IMR-90 (cell line): Measurements from ENCODE around the gene TLNRD1. TPM values are rescaled to one million over a fixed set of nuclear protein-coding genes. Genes with fewer than 3 reads are reported as not detected.

Experiments used
- ATAC-seq: fragments of 200-7000 bp; cut with Tn5 transposase; 2 replicates; pipeline ENCODE4 v1.9.1; 2020; ENCODE audit warnings: low read depth, mild to moderate bottlenecking, moderate library complexity
- BruUV-seq: library from RNA; stranded (reverse); fragments of 400-500 nt; replicated peaks from 2 replicates; lab custom pipeline; 2021; lab: Mats Ljungman, UMichigan
- CTCF ChIA-PET: fragments of 300-600 bp; formaldehyde crosslinking; extraction: SDS; loops from one replicate; lab custom pipeline; 2021; ENCODE audit warnings: antibody characterized with exemption; lab: Yijun Ruan, JAX
- POLR2A ChIA-PET: fragments of 300-600 bp; sonication (Branson Sonifier 250); formaldehyde crosslinking; loops from one replicate; lab custom pipeline; 2022; ENCODE audit warnings: antibody characterized with exemption; ENCODE audit not compliant: unreplicated experiment; lab: Charles Lee
- DNase-seq: peaks from one replicate; pipeline ENCODE4 v3.0.0; 2013
- H2AFZ ChIP-seq: replicated peaks from 2 replicates; pipeline ENCODE3; 2013; ENCODE audit warnings: low read length, mild to moderate bottlenecking; ENCODE audit not compliant: poor library complexity
- H2AK5ac ChIP-seq: 2 replicates; pipeline ENCODE4 v1.6.1; 2013; ENCODE audit warnings: low read depth, low read length, inconsistent platforms
- H2AK9ac ChIP-seq: replicated peaks from 2 replicates; pipeline ENCODE3; 2013; ENCODE audit warnings: mild to moderate bottlenecking, low read depth, low read length, moderate library complexity; ENCODE audit not compliant: poor library complexity
- H2BK120ac ChIP-seq: 2 replicates; pipeline ENCODE4 v1.6.1; 2013; ENCODE audit warnings: low read depth, low read length, inconsistent platforms
- H2BK15ac ChIP-seq: 3 replicates; pipeline ENCODE4 v1.6.1; 2013; ENCODE audit warnings: low read depth, low read length, inconsistent platforms
- H2BK20ac ChIP-seq: 2 replicates; pipeline ENCODE4 v1.6.1; 2013; ENCODE audit warnings: low read depth, mild to moderate bottlenecking, inconsistent platforms, low read length, moderate library complexity
- H2BK5ac ChIP-seq: 2 replicates; pipeline ENCODE4 v1.6.1; 2013; ENCODE audit warnings: mild to moderate bottlenecking, low read depth, low read length, inconsistent platforms; ENCODE audit not compliant: poor library complexity, severe bottlenecking
- H3K14ac ChIP-seq: replicated peaks from 2 replicates; pipeline ENCODE4 v1.6.1; 2013; ENCODE audit warnings: low read depth, low read length, inconsistent platforms
- H3K18ac ChIP-seq: 2 replicates; pipeline ENCODE4 v1.6.1; 2013; ENCODE audit warnings: low read depth, low read length, control low read depth
- H3K23ac ChIP-seq: 2 replicates; pipeline ENCODE4 v1.6.1; 2013; ENCODE audit warnings: low read depth, low read length, inconsistent platforms
- H3K27ac ChIP-seq: 2 replicates; pipeline ENCODE4 v1.5.1; 2013; ENCODE audit warnings: mild to moderate bottlenecking, control low read depth, low read length; ENCODE audit not compliant: insufficient read depth
- H3K27me3 ChIP-seq: 2 replicates; pipeline ENCODE4 v1.6.1; 2013; ENCODE audit warnings: low read length; ENCODE audit not compliant: control insufficient read depth, insufficient read depth
- H3K36me3 ChIP-seq: 2 replicates; pipeline ENCODE4 v1.6.1; 2013; ENCODE audit warnings: low read length, mixed read lengths; ENCODE audit not compliant: control insufficient read depth, insufficient read depth
- H3K4ac ChIP-seq: 2 replicates; pipeline ENCODE4 v1.6.1; 2013; ENCODE audit warnings: low read depth, low read length, inconsistent platforms
- H3K4me1 ChIP-seq: 2 replicates; pipeline ENCODE4 v1.6.1; 2013; ENCODE audit warnings: low read length, mixed read lengths; ENCODE audit not compliant: control insufficient read depth, insufficient read depth
- H3K4me2 ChIP-seq: 2 replicates; pipeline ENCODE4 v1.6.1; 2013; ENCODE audit warnings: low read depth, mild to moderate bottlenecking, control low read depth, low read length, moderate library complexity
- H3K4me3 ChIP-seq: 2 replicates; pipeline ENCODE4 v1.5.1; 2013; ENCODE audit warnings: low read depth, mild to moderate bottlenecking, control low read depth, low read length, moderate library complexity; ENCODE audit not compliant: insufficient read depth
- H3K56ac ChIP-seq: 2 replicates; pipeline ENCODE4 v1.6.1; 2013; ENCODE audit warnings: low read length, inconsistent platforms; ENCODE audit not compliant: insufficient read depth; ENCODE audit errors: extremely low read depth
- H3K79me1 ChIP-seq, 2 experiments: 2 replicates each; pipeline ENCODE4 v1.6.1; 2013; ENCODE audit warnings: low read length in 2 of 2, inconsistent platforms in 1 of 2, low read depth in 1 of 2
- H3K9ac ChIP-seq: 2 replicates; pipeline ENCODE4 v1.6.1; 2013; ENCODE audit warnings: low read depth, low read length, control low read depth
- H3K9me1 ChIP-seq: 2 replicates; pipeline ENCODE4 v1.6.1; 2013; ENCODE audit warnings: low read length, inconsistent platforms; ENCODE audit not compliant: insufficient read depth
- H3K9me3 ChIP-seq: 2 replicates; pipeline ENCODE4 v1.6.1; 2013; ENCODE audit warnings: low read length; ENCODE audit not compliant: control insufficient read depth, insufficient read depth
- H4K20me1 ChIP-seq: 2 replicates; pipeline ENCODE4 v1.6.1; 2013; ENCODE audit warnings: low read length, inconsistent platforms; ENCODE audit not compliant: insufficient read depth
- H4K5ac ChIP-seq: 2 replicates; pipeline ENCODE4 v1.6.1; 2013; ENCODE audit warnings: mild to moderate bottlenecking, low read depth, low read length, control low read depth
- H4K8ac ChIP-seq, 2 experiments: 2 replicates each; pipeline ENCODE4 v1.6.1; 2013; ENCODE audit warnings: low read depth in 2 of 2, low read length in 2 of 2, control low read depth in 1 of 2, inconsistent platforms in 1 of 2
- H4K91ac ChIP-seq: 2 replicates; pipeline ENCODE4 v1.6.1; 2013; ENCODE audit warnings: low read depth, low read length, inconsistent platforms; ENCODE audit not compliant: insufficient read depth
- BHLHE40 ChIP-seq: fragments of 150-350 bp; IDR thresholded peaks from 2 replicates; pipeline ENCODE4 v1.6.1; 2016; ENCODE audit warnings: mild to moderate bottlenecking, low read depth, low read length
- CEBPB ChIP-seq: IDR thresholded peaks from 2 replicates; pipeline ENCODE4 v1.6.1; 2012; ENCODE audit warnings: low read depth, low read length, improper control_type of control experiment
- CTCF ChIP-seq: conservative IDR thresholded peaks from 2 replicates; pipeline ENCODE4 v1.5.1; 2012; ENCODE audit warnings: mild to moderate bottlenecking, low read depth, low read length, improper control_type of control experiment
- RFX5 ChIP-seq: IDR thresholded peaks from 2 replicates; pipeline ENCODE4 v1.8.0; 2012; ENCODE audit warnings: low read depth, mild to moderate bottlenecking, low read length, moderate library complexity
- WGBS, 2 experiments: methylation state at CpG; one replicate each; pipeline versions ENCODE4 v1.1.5 to v1.1.7; 2013; ENCODE audit warnings: missing lambda C conversion rate in 2 of 2; ENCODE audit not compliant: insufficient read length in 1 of 2; ENCODE audit errors: extremely low coverage in 2 of 2; 5-methylcytosine and 5-hydroxymethylcytosine counted together
- dilution Hi-C: fragments of 300-500 bp; cut with HindIII; formaldehyde crosslinking; loops from one replicate; pipeline ENCODE4 v1.14.3; 2018; ENCODE audit warnings: low sequenced_read_pairs; ENCODE audit not compliant: unreplicated experiment
- in situ Hi-C: fragments of 300-500 bp; cut with MboI; formaldehyde crosslinking; loops from 3 replicates; pipeline ENCODE4 v1.14.3; 2019; ENCODE audit warnings: low sequenced_read_pairs, inconsistent platforms, mixed read lengths
- intact Hi-C: fragments of 100-400 bp; cut with micrococcal nuclease; formaldehyde crosslinking; loops from 2 replicates; pipeline ENCODE4 v1.10.0; 2022
- polyA plus RNA-seq, 3 experiments: library from polyadenylated mRNA; depleted of rRNA; stranded (reverse); fragments of >200 nt; gene quantifications; 2 replicates each; pipeline ENCODE4 v1.2.3, GENCODE V29; 2012; ENCODE audit warnings: low replicate concordance in 1 of 3
- total RNA-seq: library from RNA; depleted of rRNA; stranded (reverse); fragments of >200 nt; gene quantifications from 2 replicates; pipeline ENCODE4 v1.2.3, GENCODE V29; 2012

Gene TLNRD1
- total and polyA plus RNA-seq, 2 of the 4 experiments (the other 2 are of a cell fraction): 2.2 to 6.8 TPM

- Histone ChIP-seq H3K36me3 (no peaks in the 10 kb centered on the region), H3K4me1 (peaks cover 12% of the 10 kb centered on the region), H3K9ac (no peak overlapping the region), H2BK5ac (no peak overlapping the region), H2AK9ac (no peak overlapping the region), H2AK5ac (no peak overlapping the region), H3K56ac (no peak overlapping the region), H3K18ac (no peak overlapping the region), H2AFZ (no peak overlapping the region), H3K4me2 (no peak overlapping the region), H4K8ac (no peak overlapping the region), H2BK120ac (no peak overlapping the region), H3K4me3 (no peak overlapping the region), H4K5ac (no peak overlapping the region), H3K9me1 (peaks cover 15% of the 10 kb centered on the region), H3K27me3 (no peaks in the 10 kb centered on the region), H4K91ac (no peak overlapping the region), H3K23ac (no peak overlapping the region), H3K4ac (no peak overlapping the region), H3K27ac (no peak overlapping the region), H2BK15ac (no peak overlapping the region), H3K79me1 (peaks cover 4 to 5% of the 10 kb centered on the region in 2 experiments; a peak in 2 of 4 replicates), H4K20me1 (no peaks in the 10 kb centered on the region), H3K9me3 (peaks cover 5% of the 10 kb centered on the region), H2BK20ac (no peak overlapping the region), H3K14ac (no peak overlapping the region)
- intact Hi-C loops: no loop called here
- in situ Hi-C loops: no loop called here
- POLR2A ChIA-PET: no interaction called here
- DNase-seq (no peak), ATAC-seq (no peak)
- CTCF ChIA-PET: no interaction called here
- BruUV-seq: no TSS peak
- dilution Hi-C loops: no loop called here
- WGBS, 2 experiments: no CpG with 5 or more reads among the region's 4 CpGs
- no peak for TF ChIP-seq CEBPB
- no peak for TF ChIP-seq CTCF
- TF ChIP-seq BHLHE40: no peak
- no peak for TF ChIP-seq RFX5
These were observed 25.1 kb downstream of the TLNRD1 start for GRCh38 chr15:81025721-81026370.
